Tibial nerve (tissue), 4 donors: ENCODE measurements around the gene TBC1D22A. TPM values are rescaled to one million over a fixed set of nuclear protein-coding genes. Genes with fewer than 3 reads are reported as not detected.

Source experiments
- DNase-seq, 2 donors: peaks; one replicate each; pipeline ENCODE4 v3.0.0-alpha.2; 2019; ENCODE audit warnings: low spot score in 2 of 2
- H3K27ac ChIP-seq, 4 donors: fragments of 200-600 bp; sonication (generic) in 3 of 4; one replicate each; pipeline ENCODE4 v1.5.1; 2017 to 2019; ENCODE audit warnings: mild to moderate bottlenecking in 1 of 4
- H3K27me3 ChIP-seq, 2 donors: fragments of 200-600 bp; sonication (generic) in 1 of 2; one replicate each; pipeline versions ENCODE4 v1.5.1 to v1.6.0; 2017 to 2019
- H3K36me3 ChIP-seq, 3 donors: fragments of 200-600 bp; sonication (generic); one replicate each; pipeline ENCODE4 v1.5.1; 2018 to 2019
- H3K4me1 ChIP-seq, 4 donors: fragments of 200-600 bp; sonication (generic) in 3 of 4; one replicate each; pipeline ENCODE4 v1.5.1; 2017 to 2019
- H3K4me3 ChIP-seq, 4 donors: fragments of 200-600 bp; sonication (generic) in 3 of 4; one replicate each; pipeline ENCODE4 v1.5.1; 2017 to 2019; ENCODE audit warnings: mild to moderate bottlenecking in 1 of 4, moderate library complexity in 1 of 4
- H3K9me3 ChIP-seq, 4 donors: fragments of 200-600 bp; sonication (generic) in 3 of 4; one replicate each; pipeline ENCODE4 v1.5.1; 2017 to 2019
- EP300 ChIP-seq, 2 donors: sonication (generic); formaldehyde crosslinking; IDR thresholded peaks; one replicate each; pipeline ENCODE4 v1.6.1; 2017; ENCODE audit warnings: antibody characterized with exemption in 2 of 2, mild to moderate bottlenecking in 1 of 2
- POLR2A ChIP-seq, 2 donors: fragments of 450-650 bp; IDR thresholded peaks; one replicate each; pipeline ENCODE4 v1.6.1; 2017; ENCODE audit warnings: antibody characterized with exemption in 2 of 2, mild to moderate bottlenecking in 2 of 2, moderate library complexity in 2 of 2
- WGBS, 2 donors: methylation state at CpG; one replicate each; pipeline ENCODE4 v1.1.5; 2018; 5-methylcytosine and 5-hydroxymethylcytosine counted together
- total RNA-seq, 4 donors: library from RNA; depleted of rRNA; stranded (reverse); fragments of >200 nt; gene quantifications; one replicate each; pipeline ENCODE4 v1.1.0, GENCODE V29; 2016
- TF ChIP-seq, protein P1 (sequence below), 5 experiments: fragments of 200-600 bp in 3 of 5; fragments of 450-650 bp in 2 of 5; sonication (generic) in 3 of 5; IDR thresholded peaks; one replicate each; pipeline ENCODE4 v1.5.1; 2016 to 2019; ENCODE audit warnings: antibody characterized with exemption in 5 of 5, mild to moderate bottlenecking in 3 of 5, moderate library complexity in 2 of 5

TBC1D22A gene
- total RNA-seq, 4 donors from 2014 or later = 27.3 to 35.4 (median 29.3) TPM

DNA sequence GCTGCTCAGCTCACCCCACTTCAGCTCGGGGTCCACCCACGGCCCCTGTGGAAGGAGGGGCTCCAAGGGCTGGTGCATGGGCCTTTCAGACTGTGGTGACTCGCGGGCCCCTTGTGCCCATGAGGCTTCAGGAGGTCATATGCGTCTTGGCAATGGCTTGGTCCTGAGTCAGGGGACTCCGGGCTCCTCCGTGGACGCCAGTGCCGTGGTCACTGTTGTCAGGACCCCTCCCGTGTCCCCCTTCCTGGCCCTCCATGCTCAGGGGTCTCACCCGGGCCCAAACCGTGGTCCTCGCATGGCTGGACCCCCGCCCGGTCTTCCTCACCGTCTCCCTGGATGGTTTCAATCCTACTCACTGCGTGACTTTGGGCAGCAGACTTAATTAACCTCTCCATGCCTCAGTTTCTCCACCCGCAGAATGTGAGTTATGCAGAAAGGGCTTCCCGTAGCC is 436.4 kb downstream of the TBC1D22A start:
- H3K27me3 ChIP-seq = no peaks in the 10 kb centered on the region
- H3K4me3 ChIP-seq = no peak overlapping the region
- H3K9me3 ChIP-seq = no peaks in the 10 kb centered on the region
- 79 to 90% methylated on average over 14 to 15 of the region's 19 CpGs for WGBS, 2 donors
- H3K27ac ChIP-seq = no peak overlapping the region
- DNase-seq = peak in 1 of 2 donors; percentile 2
- H3K36me3 ChIP-seq = no peaks in the 10 kb centered on the region
- TF ChIP-seq EP300 (IDR thresholded peaks at IDR 0.05) = no peak
- no peak for TF ChIP-seq POLR2A (IDR thresholded peaks at IDR 0.05)
- TF ChIP-seq, protein P1, sequence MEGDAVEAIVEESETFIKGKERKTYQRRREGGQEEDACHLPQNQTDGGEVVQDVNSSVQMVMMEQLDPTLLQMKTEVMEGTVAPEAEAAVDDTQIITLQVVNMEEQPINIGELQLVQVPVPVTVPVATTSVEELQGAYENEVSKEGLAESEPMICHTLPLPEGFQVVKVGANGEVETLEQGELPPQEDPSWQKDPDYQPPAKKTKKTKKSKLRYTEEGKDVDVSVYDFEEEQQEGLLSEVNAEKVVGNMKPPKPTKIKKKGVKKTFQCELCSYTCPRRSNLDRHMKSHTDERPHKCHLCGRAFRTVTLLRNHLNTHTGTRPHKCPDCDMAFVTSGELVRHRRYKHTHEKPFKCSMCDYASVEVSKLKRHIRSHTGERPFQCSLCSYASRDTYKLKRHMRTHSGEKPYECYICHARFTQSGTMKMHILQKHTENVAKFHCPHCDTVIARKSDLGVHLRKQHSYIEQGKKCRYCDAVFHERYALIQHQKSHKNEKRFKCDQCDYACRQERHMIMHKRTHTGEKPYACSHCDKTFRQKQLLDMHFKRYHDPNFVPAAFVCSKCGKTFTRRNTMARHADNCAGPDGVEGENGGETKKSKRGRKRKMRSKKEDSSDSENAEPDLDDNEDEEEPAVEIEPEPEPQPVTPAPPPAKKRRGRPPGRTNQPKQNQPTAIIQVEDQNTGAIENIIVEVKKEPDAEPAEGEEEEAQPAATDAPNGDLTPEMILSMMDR (IDR thresholded peaks at IDR 0.05) = no peak
- H3K4me1 ChIP-seq = peaks cover 0 to 7% (median 0%) of the 10 kb centered on the region in 4 donors

DNA sequence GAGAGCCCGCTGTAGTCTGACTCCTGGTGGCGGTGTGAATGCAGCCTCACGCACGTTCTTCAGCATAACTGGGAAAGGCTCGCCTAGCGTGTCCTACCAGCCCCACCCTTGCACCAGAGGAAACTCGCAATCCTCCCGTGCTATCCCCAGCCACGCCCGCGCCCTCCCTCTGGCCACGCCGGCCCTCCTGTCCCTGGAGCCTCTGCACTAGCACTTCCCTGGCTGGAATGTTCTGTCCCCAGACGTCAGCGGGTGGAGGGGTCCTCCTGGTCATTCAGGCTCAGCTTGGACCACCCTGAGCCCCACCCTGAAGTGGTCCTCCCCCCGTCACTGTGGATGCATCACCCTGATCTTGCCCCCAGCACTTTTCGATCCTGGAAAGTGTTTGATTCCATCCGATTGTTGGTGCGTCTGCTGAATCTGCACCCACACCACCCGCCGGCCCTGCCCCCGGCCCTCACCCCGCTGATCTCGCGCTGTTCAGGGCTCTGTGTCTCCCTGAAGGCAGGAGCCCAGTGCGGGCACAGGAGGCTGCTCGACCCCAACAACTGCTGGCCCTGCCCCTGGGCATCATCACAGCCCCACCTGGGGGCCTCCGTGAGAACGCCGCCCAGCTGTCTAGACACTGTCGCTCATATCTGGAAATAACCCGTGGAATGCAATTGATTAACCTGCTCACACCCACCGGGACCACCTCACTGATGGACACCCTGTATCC is 437.0 kb downstream of the TBC1D22A start:
- Histone ChIP-seq H3K9me3 (no peaks in the 10 kb centered on the region), H3K27me3 (no peaks in the 10 kb centered on the region), H3K27ac (no peak overlapping the region), H3K4me3 (no peak overlapping the region), H3K4me1 (peaks cover 0 to 7% (median 0%) of the 10 kb centered on the region in 4 donors), H3K36me3 (no peaks in the 10 kb centered on the region)
- TF ChIP-seq POLR2A (IDR thresholded peaks at IDR 0.05) (no peak), EP300 (IDR thresholded peaks at IDR 0.05) (no peak)
- TF ChIP-seq, protein P1 (IDR thresholded peaks at IDR 0.05) = no peak
- peak in 1 of 2 donors; percentile 5 for DNase-seq
- WGBS, 2 donors = 82 to 89% methylated on average over 32 to 33 of the region's 33 CpGs

DNA sequence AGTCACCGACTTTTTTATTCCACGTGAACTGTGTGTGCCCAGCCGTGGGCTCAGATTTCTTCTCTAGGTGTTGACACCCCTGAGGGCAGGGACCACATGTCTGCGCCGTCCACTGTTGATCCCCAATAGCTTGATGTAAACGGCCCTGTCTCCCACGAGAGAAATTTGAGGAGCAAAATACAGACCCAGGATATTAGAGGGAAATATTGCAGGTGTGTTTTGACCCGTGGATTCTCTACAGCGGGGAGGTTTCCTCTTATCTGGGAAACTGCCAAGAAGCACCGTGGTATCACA is 437.5 kb downstream of the TBC1D22A start:
- 66 to 72% methylated on average over 10 of the region's 10 CpGs for WGBS, 2 donors

DNA sequence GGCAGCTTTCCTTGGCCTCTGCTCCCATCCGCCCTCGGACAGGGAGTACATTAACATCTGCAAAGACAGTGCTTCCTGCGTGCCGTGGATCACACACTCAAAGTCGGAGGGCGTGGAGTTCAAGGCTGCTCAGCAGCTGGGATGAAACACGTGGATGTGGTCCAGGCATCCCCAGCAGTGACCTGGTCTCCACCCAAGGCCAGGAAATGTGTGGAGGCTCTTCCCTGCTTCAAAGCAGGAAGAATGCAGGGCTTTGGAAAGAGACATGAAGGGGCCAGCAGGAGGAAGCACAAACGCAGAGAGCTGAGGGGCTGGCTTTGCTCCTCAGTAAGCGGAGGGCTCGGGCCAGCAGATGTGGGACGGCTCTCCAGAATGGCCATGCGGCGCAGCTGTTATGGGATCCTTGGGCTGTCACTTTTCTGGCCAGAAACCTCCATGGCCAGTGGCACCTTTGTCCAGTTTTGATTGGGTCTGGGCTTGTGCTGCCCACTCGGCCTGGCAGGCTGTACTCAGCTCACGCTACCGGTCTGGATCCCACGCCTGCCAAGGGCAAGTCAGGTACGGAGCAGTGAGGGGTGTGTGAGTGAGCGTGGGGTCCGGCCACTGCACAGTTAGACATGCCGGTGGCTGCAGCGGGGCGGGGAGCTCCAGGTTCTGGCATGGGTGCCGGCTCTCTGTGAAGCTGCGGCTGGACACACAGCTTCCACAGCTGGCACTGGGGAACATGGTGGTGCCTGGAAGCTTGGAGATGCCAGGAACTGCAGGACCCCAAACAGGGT is 438.0 kb downstream of the TBC1D22A start:
- Histone ChIP-seq H3K27ac (no peak overlapping the region), H3K9me3 (no peaks in the 10 kb centered on the region), H3K36me3 (no peaks in the 10 kb centered on the region), H3K4me3 (no peak overlapping the region), H3K27me3 (no peaks in the 10 kb centered on the region), H3K4me1 (peaks cover 0 to 7% (median 0%) of the 10 kb centered on the region in 4 donors)
- DNase-seq = peak in 1 of 2 donors; percentile 7
- TF ChIP-seq POLR2A (IDR thresholded peaks at IDR 0.05) = no peak
- TF ChIP-seq, protein P1 (IDR thresholded peaks at IDR 0.05) = no peak
- 61% methylated on average over 19 to 25 of the region's 25 CpGs for WGBS, 2 donors

More for the DNA sequence above, 437.5 kb downstream of the TBC1D22A start:
- no peak for TF ChIP-seq EP300 (IDR thresholded peaks at IDR 0.05)
- TF ChIP-seq, protein P1 (IDR thresholded peaks at IDR 0.05) = no peak
- no peak for TF ChIP-seq POLR2A (IDR thresholded peaks at IDR 0.05)
- no peak overlapping the region for H3K4me3 ChIP-seq
- DNase-seq = no peak
- H3K36me3 ChIP-seq = no peaks in the 10 kb centered on the region
- no peaks in the 10 kb centered on the region for H3K27me3 ChIP-seq
- H3K27ac ChIP-seq = no peak overlapping the region
- H3K9me3 ChIP-seq = no peaks in the 10 kb centered on the region
- peaks cover 0 to 7% (median 0%) of the 10 kb centered on the region in 4 donors for H3K4me1 ChIP-seq
